K562 (cell line): ENCODE measurements around the gene DUS1L. TPM values are rescaled to one million over a fixed set of nuclear protein-coding genes. Genes with fewer than 3 reads are reported as not detected.
A peak's percentile ranks its signal among the peaks of the same experiment; 100 is the strongest.

Experiments
- BCOR ChIP-seq: fragments of 450-650 bp; IDR thresholded peaks from 2 replicates; pipeline ENCODE4 v1.6.1; 2016
- E4F1 ChIP-seq: fragments of 250-450 bp; sonication (Bioruptor Pico); IDR thresholded peaks from 2 replicates; pipeline ENCODE4 v1.5.0; 2021; ENCODE audit warnings: mild to moderate bottlenecking, borderline replicate concordance
- HNRNPLL ChIP-seq: fragments of 200-400 bp; formaldehyde crosslinking; IDR thresholded peaks from 2 replicates; pipeline ENCODE4 v1.6.1; 2017; ENCODE audit warnings: low read length, low read depth, mild to moderate bottlenecking; ENCODE audit not compliant: poor library complexity, severe bottlenecking
- MTA1 ChIP-seq: fragments of 450-650 bp; IDR thresholded peaks from 2 replicates; pipeline ENCODE4 v1.6.1; 2017; ENCODE audit warnings: borderline replicate concordance
- MYC ChIP-seq, 2 experiments: fragments of 250-450 bp in 1 of 2; sonication (Bioruptor Pico) in 1 of 2; IDR thresholded peaks; 2 replicates each; pipeline versions ENCODE4 v1.5.1 to v1.6.1; 2012 to 2021; ENCODE audit warnings: low read depth in 2 of 2, borderline replicate concordance in 1 of 2, improper control_type of control experiment in 1 of 2, low read length in 1 of 2, mild to moderate bottlenecking in 1 of 2, moderate library complexity in 1 of 2
- PREB ChIP-seq: sonication (generic); formaldehyde crosslinking; IDR thresholded peaks from 2 replicates; pipeline ENCODE4 v1.8.1; 2023; ENCODE audit warnings: mild to moderate bottlenecking, missing genetic modification reagents
- SNIP1 ChIP-seq: fragments of 450-650 bp; IDR thresholded peaks from 2 replicates; pipeline ENCODE4 v1.7.1; 2017; ENCODE audit warnings: low read depth, mild to moderate bottlenecking
- TEAD2 ChIP-seq: fragments of 450-650 bp; IDR thresholded peaks from 2 replicates; pipeline ENCODE4 v1.6.1; 2016; ENCODE audit warnings: missing genetic modification characterization, control low read depth, missing compliant biosample characterization
- ZNF280A ChIP-seq: fragments of 450-650 bp; IDR thresholded peaks from 2 replicates; pipeline ENCODE4 v1.6.1; 2018; ENCODE audit warnings: mild to moderate bottlenecking, low read depth; ENCODE audit not compliant: partially characterized antibody
- ZNF589 ChIP-seq: fragments of 200-800 bp; sonication (Bioruptor generic); IDR thresholded peaks from 2 replicates; pipeline ENCODE4 v1.6.1; 2016; ENCODE audit warnings: low read depth, missing genetic modification characterization, missing compliant biosample characterization
- ZNF75A ChIP-seq: fragments of 450-650 bp; formaldehyde crosslinking; IDR thresholded peaks from 2 replicates; pipeline ENCODE4 v1.4.0; 2020; ENCODE audit warnings: mild to moderate bottlenecking
- polyA plus RNA-seq, 8 experiments: library from polyadenylated mRNA; depleted of rRNA in 4 of 8; stranded (reverse) in 5 of 8; unstranded in 3 of 8; fragments of >200 nt; fragmentation: Nextera tagmentation in 2 of 8; fragmentation: Illumina TruSeq in 1 of 8; extraction: Ambion mirVana in 2 of 8; extraction: Trizol in 1 of 8; gene quantifications; 2 replicates each; pipeline versions ENCODE4 v1.2.1 to v1.2.3, GENCODE V29; 2011 to 2014; ENCODE audit warnings: inconsistent platforms in 1 of 8, missing spikeins in 1 of 8
- total RNA-seq, 7 experiments: library from RNA; depleted of rRNA in 6 of 7; stranded (reverse); fragments of >200 nt in 6 of 7; fragmentation: Illumina TruSeq in 2 of 7; extraction: Trizol in 2 of 7; gene quantifications; 2 replicates each; pipeline versions ENCODE4 v1.2.1 to v1.2.3, GENCODE V29; 2011 to 2021; ENCODE audit warnings: low replicate concordance in 1 of 7
- TF ChIP-seq, protein P1 (sequence below), 3 experiments: fragments of 200-800 bp in 1 of 3; sonication (Bioruptor generic) in 1 of 3; sonication (generic) in 1 of 3; formaldehyde crosslinking in 1 of 3; IDR thresholded peaks; 2 replicates each; pipeline versions ENCODE4 v1.6.1 to v1.8.0; 2016 to 2022; ENCODE audit warnings: mild to moderate bottlenecking in 2 of 3, missing compliant biosample characterization in 2 of 3, missing genetic modification characterization in 2 of 3, missing genetic modification reagents in 1 of 3
- TF ChIP-seq, protein P2 (sequence below): fragments of 450-650 bp; formaldehyde crosslinking; IDR thresholded peaks from 2 replicates; pipeline ENCODE4 v1.4.0; 2020; ENCODE audit warnings: mild to moderate bottlenecking, moderate library complexity
- TF ChIP-seq, protein P3 (sequence below): fragments of 450-650 bp; formaldehyde crosslinking; IDR thresholded peaks from 2 replicates; pipeline ENCODE4 v1.4.0; 2020; ENCODE audit warnings: mild to moderate bottlenecking

The DUS1L gene
- total and polyA plus RNA-seq, 9 of the 15 experiments (the other 6 are each of a cell fraction or from before 2014, with no cell fraction given), result 7.8 to 210 (median 83.9) TPM

DNA sequence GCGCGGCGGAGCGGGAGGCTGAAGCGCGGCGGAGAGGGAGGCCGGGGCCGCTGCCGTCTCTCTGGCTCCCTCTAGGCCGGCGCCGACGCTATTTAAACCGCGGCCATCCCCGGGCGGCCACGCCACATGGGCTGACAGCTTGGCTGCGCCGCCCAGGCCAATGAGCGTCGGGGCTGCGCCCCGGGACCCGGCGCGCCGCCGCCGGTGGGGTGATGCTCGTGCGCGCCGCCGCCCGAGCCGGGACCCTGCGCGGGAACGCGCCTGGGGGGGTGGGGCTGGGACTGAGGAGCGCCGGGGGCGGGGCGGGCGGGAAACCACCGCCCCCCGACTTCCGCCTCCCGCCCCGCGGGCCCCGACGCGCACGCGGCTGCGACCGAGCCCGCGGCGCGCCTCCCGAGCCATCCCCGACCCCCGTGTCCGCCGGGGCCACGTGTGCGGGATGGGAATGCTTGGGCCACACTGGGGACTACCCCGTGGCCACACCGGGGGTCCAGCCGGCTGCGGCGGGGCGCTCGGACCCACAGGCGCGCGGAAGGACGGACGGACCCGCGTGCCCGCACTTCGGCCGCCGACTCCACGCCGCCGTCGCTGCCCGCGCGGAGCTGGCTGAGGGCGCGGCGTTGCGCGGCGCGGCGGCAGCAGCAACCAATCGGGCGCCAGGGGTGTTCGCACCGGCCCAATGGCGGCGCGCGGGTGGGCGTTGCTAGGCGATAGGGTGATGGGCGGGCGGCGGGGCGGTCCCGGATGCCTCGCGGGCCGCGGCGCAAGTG, 32.8 kb upstream of the DUS1L start, which contains the start of gene FASN (continued):
- TF ChIP-seq, protein P1, sequence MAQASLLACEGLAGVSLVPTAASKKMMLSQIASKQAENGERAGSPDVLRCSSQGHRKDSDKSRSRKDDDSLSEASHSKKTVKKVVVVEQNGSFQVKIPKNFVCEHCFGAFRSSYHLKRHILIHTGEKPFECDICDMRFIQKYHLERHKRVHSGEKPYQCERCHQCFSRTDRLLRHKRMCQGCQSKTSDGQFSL (CRISPR knock-in tag; IDR thresholded peaks at IDR 0.05), result peak; percentile 71; the same call in 1 of the 2 replicates
- TF ChIP-seq, protein P1 (tag; IDR thresholded peaks at IDR 0.05), result peak in 1 of 2 experiments; percentile 77; a peak in 2 of 4 replicates
- no peak for TF ChIP-seq TEAD2 (tag)
- TF ChIP-seq ZNF280A, result no peak
- TF ChIP-seq BCOR, result no peak
- TF ChIP-seq MYC (IDR thresholded peaks at IDR 0.05; ENCODE audit: low read depth, low read length), result peak; percentile 95
- TF ChIP-seq MYC (CRISPR knock-in tag; IDR thresholded peaks at IDR 0.05; ENCODE audit: borderline replicate concordance, low read depth), result no peak
- TF ChIP-seq MTA1, result 0 out of 2 replicates have a peak, but pooled peaks have one; percentile 41
- TF ChIP-seq, protein P2, sequence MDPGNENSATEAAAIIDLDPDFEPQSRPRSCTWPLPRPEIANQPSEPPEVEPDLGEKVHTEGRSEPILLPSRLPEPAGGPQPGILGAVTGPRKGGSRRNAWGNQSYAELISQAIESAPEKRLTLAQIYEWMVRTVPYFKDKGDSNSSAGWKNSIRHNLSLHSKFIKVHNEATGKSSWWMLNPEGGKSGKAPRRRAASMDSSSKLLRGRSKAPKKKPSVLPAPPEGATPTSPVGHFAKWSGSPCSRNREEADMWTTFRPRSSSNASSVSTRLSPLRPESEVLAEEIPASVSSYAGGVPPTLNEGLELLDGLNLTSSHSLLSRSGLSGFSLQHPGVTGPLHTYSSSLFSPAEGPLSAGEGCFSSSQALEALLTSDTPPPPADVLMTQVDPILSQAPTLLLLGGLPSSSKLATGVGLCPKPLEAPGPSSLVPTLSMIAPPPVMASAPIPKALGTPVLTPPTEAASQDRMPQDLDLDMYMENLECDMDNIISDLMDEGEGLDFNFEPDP, result no peak
- no peak for TF ChIP-seq E4F1 (CRISPR knock-in tag)
- TF ChIP-seq PREB, result no peak
- TF ChIP-seq ZNF75A (CRISPR knock-in tag), result no peak
- no peak for TF ChIP-seq SNIP1
- no peak for TF ChIP-seq HNRNPLL
- TF ChIP-seq, protein P3, sequence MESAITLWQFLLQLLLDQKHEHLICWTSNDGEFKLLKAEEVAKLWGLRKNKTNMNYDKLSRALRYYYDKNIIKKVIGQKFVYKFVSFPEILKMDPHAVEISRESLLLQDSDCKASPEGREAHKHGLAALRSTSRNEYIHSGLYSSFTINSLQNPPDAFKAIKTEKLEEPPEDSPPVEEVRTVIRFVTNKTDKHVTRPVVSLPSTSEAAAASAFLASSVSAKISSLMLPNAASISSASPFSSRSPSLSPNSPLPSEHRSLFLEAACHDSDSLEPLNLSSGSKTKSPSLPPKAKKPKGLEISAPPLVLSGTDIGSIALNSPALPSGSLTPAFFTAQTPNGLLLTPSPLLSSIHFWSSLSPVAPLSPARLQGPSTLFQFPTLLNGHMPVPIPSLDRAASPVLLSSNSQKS (CRISPR knock-in tag), result no peak
- peak; percentile 90 for TF ChIP-seq ZNF589 (CRISPR knock-in tag)
